ENCODE data around the gene PRPSAP2.
A peak's percentile ranks its signal among the peaks of the same experiment; 100 is the strongest.
"Not testable (repeated sequence)": the region's sequence is repeated elsewhere in the genome, so short reads cannot be mapped to it uniquely, and the experiment has no call there.

The PRPSAP2 gene

DNA sequence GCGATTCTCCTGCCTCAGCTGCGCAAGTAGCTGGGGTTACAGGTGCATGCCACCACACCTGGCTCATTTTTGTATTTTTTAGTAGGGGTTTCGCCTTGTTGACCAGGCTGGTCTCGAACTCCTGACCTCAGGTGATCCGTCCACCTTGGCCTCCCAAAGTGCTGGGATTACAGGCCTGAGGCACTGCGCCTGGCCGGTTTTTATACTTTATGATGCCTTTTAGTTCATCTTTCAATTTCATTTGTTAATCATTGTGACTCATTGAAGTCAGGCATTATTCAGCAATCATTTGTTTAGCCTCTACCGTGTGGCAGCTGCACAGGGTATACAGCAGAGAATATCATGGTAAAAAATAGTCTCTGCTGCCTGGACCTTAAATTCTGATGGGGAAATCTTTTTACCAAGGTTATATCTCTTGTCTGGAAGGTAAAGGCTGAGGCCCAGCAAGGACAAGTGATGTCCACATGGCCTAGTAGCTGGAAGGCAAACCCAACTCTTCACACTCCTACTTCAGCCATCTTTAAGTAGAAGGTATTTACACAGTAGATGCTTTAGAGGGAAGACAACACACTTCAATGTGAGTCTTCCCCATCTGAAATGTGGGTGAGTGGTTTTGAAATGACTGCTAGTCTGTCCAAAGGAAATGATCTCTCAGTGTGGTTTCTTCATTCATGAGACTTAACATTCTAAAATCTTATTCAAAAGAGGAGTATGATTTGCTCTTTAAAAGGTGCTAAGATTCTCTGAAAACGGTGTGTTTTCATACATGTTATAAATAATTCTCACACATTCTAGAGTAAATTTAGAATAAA is 2.4 kb downstream of the PRPSAP2 start:
- 96% methylated on average over 5 of the region's 9 CpGs for WGBS (ENCODE audit: insufficient coverage)
- DNase-seq, result no peak
- Histone ChIP-seq H3K4me1 (ENCODE audit: control extremely low read depth in 1 of 4, control insufficient read depth in 4 of 4, insufficient read depth in 4 of 4, low read length in 3 of 4) (peaks cover 18 to 31% (median 24%) of the 10 kb centered on the region in 4 experiments), H3K36me3 (ENCODE audit: control insufficient read depth in 4 of 4, insufficient read depth in 4 of 4, low read length in 3 of 4) (peaks cover 0 to 3% (median under 1%) of the 10 kb centered on the region in 4 experiments), H3K27ac (ENCODE audit: insufficient read depth in 1 of 2, low read depth in 1 of 2, low read length in 2 of 2, poor library complexity in 1 of 2, severe bottlenecking in 2 of 2) (no peak overlapping the region), H3K27me3 (replicated peaks in 2 of 5; ENCODE audit: control insufficient read depth in 4 of 5, insufficient read depth in 5 of 5, low read length in 4 of 5) (no peaks in the 10 kb centered on the region), H3K9me3 (ENCODE audit: control extremely low read depth in 1 of 5, control insufficient read depth in 4 of 5, insufficient read depth in 2 of 5, low read depth in 1 of 5, low read length in 4 of 5) (no peaks in the 10 kb centered on the region), H3K4me3 (ENCODE audit: control insufficient read depth in 1 of 7, extremely low read depth in 1 of 7, insufficient read depth in 4 of 7, low read depth in 2 of 7, low read length in 6 of 7) (no peak overlapping the region)
- ChIA-PET CTCF (interaction anchor here (1.0 kb wide), 2 partner anchors 17 to 23 kb away, joined by 3 read pairs; no protein-coding TSS in a partner anchor), POLR2A (no interaction called here)

GRCh38 chr17:18862011-18862410 is 4.1 kb downstream of the PRPSAP2 start:
- CTCF ChIA-PET, result no interaction called here
- no peak overlapping the region for H3K27ac ChIP-seq (ENCODE audit: insufficient read depth in 1 of 2, low read depth in 1 of 2, low read length in 2 of 2, poor library complexity in 1 of 2, severe bottlenecking in 2 of 2)

DNA sequence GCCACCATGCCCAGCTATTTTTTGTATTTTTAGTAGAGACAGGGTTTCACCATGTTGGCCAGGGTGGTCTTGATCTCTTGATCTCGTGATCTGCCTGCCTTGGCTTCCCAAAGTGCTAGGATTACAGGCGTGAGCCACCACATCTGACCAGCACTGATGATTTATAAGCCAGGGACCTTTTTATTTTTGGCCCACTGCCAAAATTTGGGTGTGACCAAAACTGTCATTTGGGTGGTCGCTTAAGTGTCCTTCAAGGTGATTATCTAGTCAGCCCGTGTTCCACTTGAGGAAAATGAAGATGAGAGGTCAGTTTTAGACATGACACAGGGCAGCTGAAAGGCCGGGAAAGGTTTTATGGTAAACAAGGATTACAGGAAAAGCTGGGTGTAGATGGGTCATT is 7.1 kb downstream of the PRPSAP2 start:
- H3K4me1 ChIP-seq (ENCODE audit: control extremely low read depth in 1 of 4, control insufficient read depth in 4 of 4, insufficient read depth in 4 of 4, low read length in 3 of 4); DNase-seq; POLR2A ChIA-PET; H3K27ac ChIP-seq (ENCODE audit: insufficient read depth in 1 of 2, low read depth in 1 of 2, low read length in 2 of 2, poor library complexity in 1 of 2, severe bottlenecking in 2 of 2); H3K27me3 ChIP-seq (replicated peaks in 2 of 5; ENCODE audit: control insufficient read depth in 4 of 5, insufficient read depth in 5 of 5, low read length in 4 of 5); CTCF ChIA-PET; H3K9me3 ChIP-seq (ENCODE audit: control extremely low read depth in 1 of 5, control insufficient read depth in 4 of 5, insufficient read depth in 2 of 5, low read depth in 1 of 5, low read length in 4 of 5); H3K4me3 ChIP-seq (ENCODE audit: control insufficient read depth in 1 of 7, extremely low read depth in 1 of 7, insufficient read depth in 4 of 7, low read depth in 2 of 7, low read length in 6 of 7): not testable (repeated sequence)
- peaks cover 7 to 22% (median 16%) of the 10 kb centered on the region in 4 experiments for H3K36me3 ChIP-seq (ENCODE audit: control insufficient read depth in 4 of 4, insufficient read depth in 4 of 4, low read length in 3 of 4)
- WGBS (ENCODE audit: insufficient coverage), result 89% methylated on average over 5 of the region's 5 CpGs

More at GRCh38 chr17:18862011-18862410, 4.1 kb downstream of the PRPSAP2 start:
- no peak overlapping the region for H3K4me3 ChIP-seq (ENCODE audit: control insufficient read depth in 1 of 7, extremely low read depth in 1 of 7, insufficient read depth in 4 of 7, low read depth in 2 of 7, low read length in 6 of 7)
- no peak for DNase-seq
- WGBS (ENCODE audit: insufficient coverage), result 91% methylated on average over 5 of the region's 5 CpGs
- H3K9me3 ChIP-seq (ENCODE audit: control extremely low read depth in 1 of 5, control insufficient read depth in 4 of 5, insufficient read depth in 2 of 5, low read depth in 1 of 5, low read length in 4 of 5), result no peaks in the 10 kb centered on the region
- POLR2A ChIA-PET, result no interaction called here
- H3K4me1 ChIP-seq (ENCODE audit: control extremely low read depth in 1 of 4, control insufficient read depth in 4 of 4, insufficient read depth in 4 of 4, low read length in 3 of 4), result peaks cover 8 to 20% (median 13%) of the 10 kb centered on the region in 4 experiments
- H3K36me3 ChIP-seq (ENCODE audit: control insufficient read depth in 4 of 4, insufficient read depth in 4 of 4, low read length in 3 of 4), result peaks cover 2 to 8% (median 5%) of the 10 kb centered on the region in 4 experiments
- H3K27me3 ChIP-seq (replicated peaks in 2 of 5; ENCODE audit: control insufficient read depth in 4 of 5, insufficient read depth in 5 of 5, low read length in 4 of 5), result no peaks in the 10 kb centered on the region

DNA sequence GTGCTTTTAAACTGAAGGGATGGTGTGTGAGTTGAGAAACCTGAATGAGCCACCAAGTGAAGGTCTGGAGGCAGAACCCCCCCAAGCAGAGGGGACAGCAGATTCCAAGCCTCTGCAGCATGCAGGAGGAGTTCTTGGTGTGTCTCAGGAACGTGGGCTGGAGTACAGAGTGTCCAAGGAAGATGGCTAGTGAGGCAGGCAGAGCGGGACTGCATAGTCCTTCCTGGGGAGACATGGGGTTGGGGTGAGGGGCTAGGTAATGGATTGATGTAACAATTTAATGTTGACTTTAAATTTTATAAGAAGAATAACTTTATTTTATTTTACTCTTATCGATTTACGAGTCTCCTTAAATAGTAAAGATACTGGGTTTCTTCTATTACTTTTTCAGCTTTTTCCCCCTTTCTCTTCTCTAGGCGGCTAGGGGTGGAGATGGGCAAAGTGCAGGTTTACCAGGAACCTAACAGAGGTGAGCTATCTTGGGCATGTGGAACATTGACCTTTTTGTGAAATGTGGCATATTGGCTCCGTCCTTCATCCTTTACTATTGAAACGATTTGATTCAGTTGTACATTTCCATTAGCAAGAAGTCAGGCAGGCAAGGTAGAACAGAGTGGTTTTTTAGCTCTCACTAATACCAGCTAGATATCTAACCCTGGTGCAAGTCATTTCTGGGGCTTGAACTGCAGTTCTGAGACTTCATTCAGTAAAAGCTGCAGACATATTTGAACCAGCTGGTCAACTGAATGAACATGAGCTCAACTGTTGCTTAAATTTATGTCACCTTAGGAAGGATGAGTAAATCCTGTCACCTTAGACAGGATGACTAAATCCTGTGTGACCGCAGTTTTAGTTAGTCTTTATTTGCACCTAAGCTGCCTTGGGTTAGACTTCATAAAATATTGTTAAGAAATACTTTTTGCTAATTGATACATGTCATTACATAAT is 9.2 kb downstream of the PRPSAP2 start:
- ChIA-PET POLR2A (interaction anchor here (0.5 kb wide), 1 partner anchor 13 kb away, joined by 3 read pairs; no protein-coding TSS in a partner anchor), CTCF (interaction anchor here (0.8 to 1.5 kb wide), 3 partner anchors 10 to 82 kb away, joined by 3 to 4 read pairs (median 3); no protein-coding TSS in a partner anchor)
- no peak overlapping the region for H3K4me3 ChIP-seq (ENCODE audit: control insufficient read depth in 1 of 7, extremely low read depth in 1 of 7, insufficient read depth in 4 of 7, low read depth in 2 of 7, low read length in 6 of 7)
- no peaks in the 10 kb centered on the region for H3K27me3 ChIP-seq (replicated peaks in 2 of 5; ENCODE audit: control insufficient read depth in 4 of 5, insufficient read depth in 5 of 5, low read length in 4 of 5)
- no peaks in the 10 kb centered on the region for H3K4me1 ChIP-seq (ENCODE audit: control extremely low read depth in 1 of 4, control insufficient read depth in 4 of 4, insufficient read depth in 4 of 4, low read length in 3 of 4)
- 60% methylated on average over 2 of the region's 8 CpGs for WGBS (ENCODE audit: insufficient coverage)
- peaks cover 7 to 29% (median 22%) of the 10 kb centered on the region in 4 experiments for H3K36me3 ChIP-seq (ENCODE audit: control insufficient read depth in 4 of 4, insufficient read depth in 4 of 4, low read length in 3 of 4)
- DNase-seq, result no peak
- H3K27ac ChIP-seq (ENCODE audit: insufficient read depth in 1 of 2, low read depth in 1 of 2, low read length in 2 of 2, poor library complexity in 1 of 2, severe bottlenecking in 2 of 2), result no peak overlapping the region
- H3K9me3 ChIP-seq (ENCODE audit: control extremely low read depth in 1 of 5, control insufficient read depth in 4 of 5, insufficient read depth in 2 of 5, low read depth in 1 of 5, low read length in 4 of 5), result no peaks in the 10 kb centered on the region

GRCh38 chr17:18877104-18877645 is 19.2 kb downstream of the PRPSAP2 start:
- WGBS (ENCODE audit: insufficient coverage), result 94% methylated on average over 6 of the region's 6 CpGs
- Histone ChIP-seq H3K4me3 (ENCODE audit: control insufficient read depth in 1 of 7, extremely low read depth in 1 of 7, insufficient read depth in 4 of 7, low read depth in 2 of 7, low read length in 6 of 7) (no peak overlapping the region), H3K27ac (ENCODE audit: insufficient read depth in 1 of 2, low read depth in 1 of 2, low read length in 2 of 2, poor library complexity in 1 of 2, severe bottlenecking in 2 of 2) (no peak overlapping the region), H3K27me3 (replicated peaks in 2 of 5; ENCODE audit: control insufficient read depth in 4 of 5, insufficient read depth in 5 of 5, low read length in 4 of 5) (no peaks in the 10 kb centered on the region), H3K36me3 (ENCODE audit: control insufficient read depth in 4 of 4, insufficient read depth in 4 of 4, low read length in 3 of 4) (peaks cover 14 to 69% (median 51%) of the 10 kb centered on the region in 4 experiments), H3K4me1 (ENCODE audit: control extremely low read depth in 1 of 4, control insufficient read depth in 4 of 4, insufficient read depth in 4 of 4, low read length in 3 of 4) (no peaks in the 10 kb centered on the region), H3K9me3 (ENCODE audit: control extremely low read depth in 1 of 5, control insufficient read depth in 4 of 5, insufficient read depth in 2 of 5, low read depth in 1 of 5, low read length in 4 of 5) (no peaks in the 10 kb centered on the region)
- POLR2A ChIA-PET, result no interaction called here
- CTCF ChIA-PET, result interaction anchor here (1.0 to 1.3 kb wide), 2 partner anchors 10 to 23 kb away, joined by 3 to 4 read pairs; no protein-coding TSS in a partner anchor
- no peak for DNase-seq

DNA sequence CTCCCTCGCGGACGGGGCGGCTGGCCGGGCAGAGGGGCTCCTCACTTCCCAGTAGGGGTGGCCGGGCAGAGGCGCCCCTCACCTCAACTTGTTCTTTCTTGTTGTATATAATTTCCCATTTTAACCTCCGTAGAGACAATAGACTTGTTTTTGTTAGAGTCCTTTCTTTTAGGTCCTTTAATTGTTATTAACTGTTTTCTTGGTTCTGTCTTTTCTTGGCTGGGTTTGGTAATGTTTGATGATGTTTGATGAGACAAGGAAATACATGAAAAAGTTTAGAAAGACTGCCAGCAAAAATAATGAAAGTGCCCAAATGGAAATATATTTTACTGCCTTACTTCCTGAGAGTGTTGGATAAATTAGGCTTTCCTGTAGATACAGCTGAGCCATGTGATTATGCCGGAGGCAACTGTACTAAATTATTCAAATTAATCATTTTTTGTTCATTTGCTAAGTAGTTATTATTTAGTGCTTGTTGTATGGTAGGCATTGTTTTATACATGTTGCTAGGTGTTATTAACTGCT is 30.9 kb downstream of the PRPSAP2 start:
- Histone ChIP-seq H3K27me3 (replicated peaks in 2 of 5; ENCODE audit: control insufficient read depth in 4 of 5, insufficient read depth in 5 of 5, low read length in 4 of 5) (no peaks in the 10 kb centered on the region), H3K36me3 (ENCODE audit: control insufficient read depth in 4 of 4, insufficient read depth in 4 of 4, low read length in 3 of 4) (peaks cover 7 to 37% (median 22%) of the 10 kb centered on the region in 4 experiments), H3K4me1 (ENCODE audit: control extremely low read depth in 1 of 4, control insufficient read depth in 4 of 4, insufficient read depth in 4 of 4, low read length in 3 of 4) (peaks cover 0 to 4% (median 0%) of the 10 kb centered on the region in 4 experiments), H3K27ac (ENCODE audit: insufficient read depth in 1 of 2, low read depth in 1 of 2, low read length in 2 of 2, poor library complexity in 1 of 2, severe bottlenecking in 2 of 2) (peak overlapping the region; percentile 9 to 64), H3K4me3 (ENCODE audit: control insufficient read depth in 1 of 7, extremely low read depth in 1 of 7, insufficient read depth in 4 of 7, low read depth in 2 of 7, low read length in 6 of 7) (peak overlapping the region in 2 of 7 experiments; percentile 19 to 33), H3K9me3 (ENCODE audit: control extremely low read depth in 1 of 5, control insufficient read depth in 4 of 5, insufficient read depth in 2 of 5, low read depth in 1 of 5, low read length in 4 of 5) (peaks cover 0 to 1% (median 0%) of the 10 kb centered on the region in 5 experiments)
- ChIA-PET POLR2A (no interaction called here), CTCF (interaction anchor here (0.7 kb wide), 1 partner anchor 22 kb away, joined by 3 read pairs; no protein-coding TSS in a partner anchor)
- DNase-seq, result no peak
- WGBS (ENCODE audit: insufficient coverage), result no CpG with 5 or more reads among the region's 9 CpGs
